CD4-positive, alpha-beta T cell treated with Interleukin-2 at 100 ng/mL for 4 hours (primary cell): ENCODE measurements around the gene NUP210.

Experiments used
- DNase-seq: peaks from one replicate; pipeline ENCODE4 v3.0.0-alpha.2; 2020; ENCODE audit warnings: low spot score

Gene NUP210

DNA sequence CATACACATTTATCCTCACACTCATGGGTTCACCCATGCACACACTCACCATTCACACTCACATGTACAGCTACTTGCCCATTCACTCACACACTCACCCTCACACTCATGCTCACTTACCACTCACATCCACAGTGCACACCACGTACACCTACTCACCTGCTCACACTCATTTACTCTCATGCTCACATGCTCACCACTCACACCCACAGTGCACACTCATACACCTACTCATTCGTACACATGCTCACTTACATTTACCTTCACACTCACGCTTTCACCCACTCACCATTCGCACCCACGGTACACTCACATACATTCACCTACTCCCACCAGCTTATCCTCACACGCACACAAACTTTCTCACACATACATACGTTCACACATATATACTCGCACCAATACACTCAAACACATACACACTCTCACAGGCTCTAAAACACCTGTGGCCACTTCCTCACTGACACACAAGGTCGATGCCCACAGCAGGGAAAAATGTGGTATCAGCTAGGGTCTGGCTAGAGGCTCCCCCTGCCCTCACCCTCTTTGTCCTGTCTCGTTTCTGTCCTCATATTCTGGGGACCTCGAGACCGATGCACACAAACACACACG lies 46.0 kb downstream of the NUP210 start:
- no peak for DNase-seq

DNA sequence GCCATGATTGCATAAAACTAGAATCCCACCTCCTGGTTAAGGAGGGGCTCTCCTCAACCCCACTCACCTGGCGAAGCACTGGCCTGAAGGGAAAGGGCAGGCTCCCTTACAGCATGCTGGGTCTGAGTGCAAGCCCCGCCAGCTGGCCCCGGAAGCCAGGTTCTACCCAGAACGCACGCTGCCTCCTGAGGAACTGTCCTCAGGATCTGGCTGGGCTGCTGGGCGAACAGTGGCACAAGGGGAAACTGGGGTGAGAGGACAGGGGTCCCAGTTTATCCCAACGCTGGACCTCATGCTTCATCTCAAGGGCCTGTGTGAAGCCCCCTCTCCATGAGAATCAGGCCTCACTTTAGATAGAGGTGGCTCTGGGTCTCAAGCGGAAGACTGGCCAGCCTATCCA lies 47.5 kb downstream of the NUP210 start:
- DNase-seq, result no peak

DNA sequence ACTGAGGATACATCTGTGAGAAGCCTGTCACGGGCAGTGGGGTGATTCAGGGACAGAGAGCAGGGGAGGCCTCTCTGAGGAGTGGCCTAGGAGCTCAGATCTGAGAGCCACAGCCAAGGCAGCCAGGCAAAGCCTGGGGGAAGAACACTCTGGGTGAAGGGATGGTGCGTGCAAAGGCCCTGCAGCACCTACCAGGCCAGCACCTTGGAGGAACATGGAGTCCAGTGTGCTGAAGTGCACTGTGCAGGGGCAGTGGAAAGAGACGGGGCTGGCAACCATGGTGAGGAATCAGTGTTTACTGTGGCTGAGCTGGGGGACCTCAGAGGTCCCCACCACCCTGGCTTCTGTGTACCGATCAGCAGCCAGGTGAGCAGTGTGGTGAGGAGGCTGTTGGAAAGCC lies 48.0 kb downstream of the NUP210 start:
- no peak for DNase-seq

DNA sequence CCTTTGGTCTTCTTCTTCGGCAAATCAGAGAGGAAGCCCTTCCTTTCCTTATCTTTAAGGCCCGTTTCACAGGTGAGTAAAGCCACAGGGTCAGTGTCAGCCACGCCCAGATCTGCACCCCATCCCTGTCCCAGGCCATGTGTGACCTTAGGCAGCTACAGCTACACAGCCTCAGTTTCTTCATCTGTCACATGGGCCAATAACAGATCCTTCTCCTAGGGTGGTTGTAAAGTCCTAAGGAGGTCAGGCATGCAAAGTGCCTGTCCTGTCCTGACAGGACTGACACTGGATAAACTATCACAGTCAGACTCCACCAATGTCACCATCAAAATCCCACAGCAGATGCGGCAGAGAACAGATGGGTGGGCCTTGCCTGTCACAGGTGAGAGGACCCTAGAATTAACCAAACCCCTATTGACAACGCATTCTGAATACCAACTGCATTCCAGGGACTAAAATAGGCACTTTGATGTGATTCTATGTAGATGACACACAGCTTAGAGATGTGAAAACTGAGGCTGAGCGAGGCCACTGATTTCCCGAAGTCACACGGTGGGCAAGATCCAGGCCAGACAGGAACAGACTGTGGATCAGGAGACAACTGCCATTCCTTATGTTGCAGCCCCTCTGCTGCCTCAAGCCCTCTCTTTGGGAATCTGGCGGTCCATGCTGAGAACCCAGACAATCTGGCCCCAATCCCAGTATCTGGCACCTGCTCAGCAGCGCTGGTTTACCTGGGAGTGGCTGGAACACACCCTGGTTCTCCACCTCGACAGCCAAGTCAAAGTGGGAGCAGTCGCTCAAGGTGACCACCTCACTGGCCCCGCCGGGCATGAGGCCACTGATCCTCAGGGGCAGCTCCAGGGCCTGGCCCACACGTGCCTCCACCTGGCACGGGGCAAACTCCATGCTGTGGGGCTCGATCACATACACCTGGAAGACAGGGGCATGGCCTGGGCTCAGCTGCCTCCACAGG lies 48.7 kb downstream of the NUP210 start:
- no peak for DNase-seq

DNA sequence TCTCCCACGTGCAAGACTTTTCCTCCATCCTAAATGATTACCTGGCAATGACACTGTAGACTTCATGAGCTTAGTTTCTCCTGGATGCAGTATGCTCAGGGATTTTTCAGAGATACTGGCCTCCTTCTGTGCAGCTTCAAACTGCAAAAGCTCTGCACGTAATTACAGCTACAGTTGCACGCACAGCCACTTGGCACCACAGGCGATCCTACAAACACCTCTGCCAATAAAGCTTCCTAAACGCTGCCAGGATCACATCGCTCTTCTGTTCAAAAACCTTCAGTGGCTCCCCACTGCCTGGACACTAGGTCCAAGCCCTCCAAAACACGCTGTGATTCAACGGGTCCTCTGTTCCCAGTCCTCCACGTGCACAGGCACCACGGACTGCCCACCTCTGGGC lies 49.5 kb downstream of the NUP210 start:
- no peak for DNase-seq

DNA sequence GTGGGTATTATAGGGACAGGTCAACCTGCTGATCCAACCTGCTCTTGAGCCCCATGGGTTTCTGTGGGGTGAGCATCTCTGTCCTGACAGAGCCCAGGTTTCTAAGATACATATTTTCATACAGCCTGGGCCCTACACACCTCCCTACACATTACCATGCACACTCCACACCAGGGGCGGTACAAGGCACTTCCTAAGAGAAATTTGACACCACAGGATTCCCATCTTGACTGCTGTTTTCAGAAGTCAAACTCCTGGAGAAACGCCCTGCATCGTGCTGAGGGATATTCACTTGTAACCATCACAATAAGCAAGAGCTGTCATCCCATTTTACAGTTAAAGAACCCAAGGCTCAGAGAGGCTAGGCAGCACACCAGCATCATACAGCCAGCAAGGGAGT lies 50.1 kb downstream of the NUP210 start:
- DNase-seq, result no peak

DNA sequence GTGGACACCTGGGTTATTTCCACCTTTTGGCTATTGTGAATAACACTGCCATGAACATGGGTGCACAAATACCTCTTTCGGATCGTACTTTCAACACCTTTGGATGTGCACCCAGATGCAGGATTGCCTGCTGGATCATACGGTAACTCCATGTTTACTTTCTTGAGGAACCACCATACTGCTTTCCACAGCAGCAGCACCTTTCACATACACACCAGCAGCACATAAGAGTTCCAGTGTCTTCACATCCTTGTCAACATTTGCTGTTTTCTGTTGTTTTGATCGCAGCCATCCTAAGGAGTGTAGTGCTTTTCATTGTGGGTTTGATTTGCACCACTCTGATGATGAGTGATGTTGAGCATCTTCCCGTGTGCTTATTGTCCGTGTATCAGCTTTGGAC lies 51.3 kb downstream of the NUP210 start:
- DNase-seq, result no peak

DNA sequence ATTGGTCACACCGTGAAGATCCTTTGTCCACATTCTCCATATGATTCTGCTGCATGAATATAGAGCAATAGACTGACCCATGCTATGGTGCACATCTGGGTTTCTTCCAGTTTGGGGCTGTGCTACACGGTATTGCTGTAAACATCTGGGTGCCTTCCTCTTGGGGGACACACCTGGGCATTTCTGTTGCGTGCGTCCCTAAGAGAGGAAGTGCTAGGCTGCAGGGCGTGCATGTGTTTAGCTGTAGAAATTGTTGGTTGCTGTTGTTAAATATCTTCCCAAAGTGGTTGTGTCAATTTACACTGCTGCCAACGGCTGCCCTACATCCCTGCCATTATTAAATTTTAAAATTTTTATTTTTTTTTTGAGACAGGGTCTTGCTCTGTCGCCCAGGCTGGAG lies 52.4 kb downstream of the NUP210 start:
- DNase-seq, result no peak

DNA sequence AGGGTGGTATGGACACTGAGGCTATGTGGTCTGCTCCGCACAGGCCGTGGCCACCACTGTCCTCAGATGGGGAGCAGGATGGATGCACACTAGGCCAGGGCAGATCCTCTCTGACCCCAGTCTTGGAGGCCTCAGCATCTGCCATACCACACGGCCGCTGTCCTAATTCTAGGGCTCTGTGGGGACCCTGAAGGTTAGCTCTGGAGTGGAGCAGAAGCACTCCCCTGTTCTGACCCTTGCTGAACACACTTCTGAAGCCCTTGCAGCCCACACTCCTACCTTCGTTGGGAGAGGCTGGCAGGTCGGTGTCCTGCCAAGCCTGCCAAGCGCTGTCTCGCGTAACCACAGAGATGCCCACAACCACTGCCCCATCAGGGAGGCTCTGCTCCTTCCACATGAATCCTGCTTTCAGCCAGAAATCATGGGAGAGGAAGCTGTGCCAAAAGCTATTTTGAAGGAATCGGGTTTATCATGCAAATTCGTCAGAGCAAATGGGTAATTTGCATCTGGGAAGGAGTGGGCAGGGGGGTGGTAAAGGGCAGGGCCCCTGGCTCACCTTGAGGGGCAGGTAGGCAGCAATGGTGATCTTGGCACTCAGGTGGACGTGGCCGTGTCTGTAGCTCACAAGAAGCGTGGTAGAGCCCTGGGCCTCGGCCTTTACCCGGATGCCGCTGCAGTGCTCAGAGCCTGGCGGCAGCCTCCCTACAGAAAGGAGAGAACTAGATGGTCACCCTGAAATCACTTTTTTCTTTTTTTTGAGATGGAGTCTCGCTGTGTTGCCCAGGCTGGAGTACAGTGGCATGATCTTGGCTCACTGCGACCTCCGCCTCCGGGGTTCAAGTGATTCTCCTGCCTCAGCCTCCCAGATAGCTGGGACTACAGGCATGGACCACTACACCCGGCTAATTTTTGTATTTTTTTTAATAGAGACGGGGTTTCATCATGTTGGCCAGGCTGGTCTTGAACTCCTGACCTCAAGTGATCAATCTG lies 54.4 kb downstream of the NUP210 start:
- no peak for DNase-seq

DNA sequence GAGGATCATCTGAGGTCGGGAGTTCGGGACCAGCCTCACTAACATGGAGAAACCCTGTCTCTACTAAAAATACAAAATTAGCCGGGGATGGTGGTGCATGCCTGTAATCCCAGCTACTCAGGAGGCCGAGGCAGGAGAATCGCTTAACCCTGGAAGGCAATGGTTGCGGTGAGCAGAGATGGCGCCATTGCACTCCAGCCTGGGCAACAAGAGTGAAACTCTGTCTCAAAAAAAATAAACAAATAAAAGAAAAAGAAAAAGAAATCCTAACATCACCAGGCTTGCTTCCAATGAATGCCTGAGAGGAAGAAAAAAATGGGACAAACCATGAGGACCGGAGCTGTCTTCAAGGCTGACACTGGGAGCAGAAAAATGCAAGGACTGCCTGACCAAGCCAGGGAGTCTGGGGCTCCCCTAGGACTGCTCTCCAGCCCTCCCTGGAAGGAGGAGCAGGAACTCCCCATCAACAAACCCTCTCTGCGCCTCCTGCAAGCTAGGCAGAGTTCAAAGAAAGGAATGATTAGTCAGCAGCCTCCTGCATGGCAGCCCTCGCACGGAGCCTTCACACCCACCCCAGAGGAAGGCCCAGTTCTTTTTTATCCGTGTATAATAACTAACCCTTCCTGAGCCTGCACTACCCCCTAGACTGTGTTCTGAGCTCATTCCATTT lies 55.4 kb downstream of the NUP210 start:
- no peak for DNase-seq

DNA sequence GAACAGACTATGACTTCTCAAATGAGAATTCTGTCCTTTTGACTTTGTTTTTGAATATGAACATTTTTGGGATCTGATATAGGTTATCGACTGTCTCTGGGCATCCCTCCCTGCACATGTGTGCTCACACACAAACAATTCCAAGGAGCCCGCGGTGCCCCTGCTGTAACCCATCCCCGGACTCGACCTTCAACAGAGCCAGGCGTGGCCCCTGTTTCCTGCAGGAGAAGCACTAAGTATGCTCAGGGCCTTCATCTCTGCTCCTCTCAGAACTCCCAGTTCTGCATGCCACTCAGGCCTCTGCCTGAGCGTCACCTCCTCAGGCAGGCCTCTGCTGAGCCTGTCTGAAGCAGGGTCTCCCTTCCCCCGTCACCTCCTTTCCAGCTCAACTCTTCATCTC lies 57.6 kb downstream of the NUP210 start:
- no peak for DNase-seq

DNA sequence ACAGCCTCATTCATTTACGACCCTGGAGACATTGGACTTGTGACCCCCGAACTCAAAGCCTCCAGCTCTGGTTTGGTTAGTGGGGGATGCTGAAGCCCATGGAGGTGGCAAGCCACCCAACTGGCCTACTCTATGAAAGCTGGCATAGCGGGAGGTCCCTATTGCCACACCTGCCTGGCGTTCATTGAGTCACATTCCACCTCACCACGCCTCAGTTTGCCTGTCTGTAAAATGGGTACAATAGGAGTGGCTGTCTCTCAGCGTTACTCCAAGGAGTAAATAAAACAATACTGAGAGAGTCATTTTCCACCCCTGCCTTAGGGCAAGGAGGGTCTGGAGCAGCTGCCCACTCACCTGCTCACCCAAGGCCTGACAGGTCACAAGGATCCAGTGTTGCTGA lies 60.2 kb downstream of the NUP210 start:
- no peak for DNase-seq

DNA sequence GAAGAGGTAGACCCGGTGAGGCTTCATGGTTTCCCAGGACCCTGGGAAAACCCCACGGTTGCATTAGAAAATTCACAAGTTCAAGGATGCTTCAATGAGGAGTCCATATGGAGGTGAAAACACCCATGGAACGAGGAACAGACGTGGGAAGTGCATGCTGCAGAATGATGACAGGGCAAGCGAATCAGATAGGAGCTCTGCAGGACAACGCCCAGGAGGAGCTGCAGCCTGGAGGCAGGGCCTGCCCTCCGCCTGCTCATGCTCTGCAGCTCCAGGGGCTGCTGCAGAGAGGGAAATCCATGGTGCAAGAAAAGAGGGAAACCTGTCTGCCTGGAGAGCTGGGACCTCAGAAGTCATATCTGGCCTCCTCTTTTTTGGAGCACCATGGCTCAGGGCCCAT lies 61.5 kb downstream of the NUP210 start:
- no peak for DNase-seq

DNA sequence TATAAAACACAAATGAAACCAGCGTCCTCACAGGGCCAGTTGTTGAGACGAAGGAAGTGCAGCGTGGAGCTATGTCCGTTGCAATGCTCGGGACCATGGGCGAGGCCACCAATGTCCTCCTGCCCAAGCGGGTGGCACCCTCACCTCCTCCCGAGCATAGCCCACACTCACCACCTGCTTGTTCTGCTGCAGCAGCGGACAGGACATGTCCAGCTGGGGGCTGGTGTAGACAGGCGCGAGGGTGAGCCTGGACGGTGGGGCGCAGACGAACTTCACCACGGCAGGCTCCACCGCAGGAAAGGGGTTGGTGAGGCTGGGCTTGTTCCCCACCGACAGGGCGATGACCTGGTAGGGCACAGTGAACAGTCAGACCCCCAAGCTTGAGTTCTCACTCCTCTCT lies 62.1 kb downstream of the NUP210 start:
- DNase-seq, result no peak

DNA sequence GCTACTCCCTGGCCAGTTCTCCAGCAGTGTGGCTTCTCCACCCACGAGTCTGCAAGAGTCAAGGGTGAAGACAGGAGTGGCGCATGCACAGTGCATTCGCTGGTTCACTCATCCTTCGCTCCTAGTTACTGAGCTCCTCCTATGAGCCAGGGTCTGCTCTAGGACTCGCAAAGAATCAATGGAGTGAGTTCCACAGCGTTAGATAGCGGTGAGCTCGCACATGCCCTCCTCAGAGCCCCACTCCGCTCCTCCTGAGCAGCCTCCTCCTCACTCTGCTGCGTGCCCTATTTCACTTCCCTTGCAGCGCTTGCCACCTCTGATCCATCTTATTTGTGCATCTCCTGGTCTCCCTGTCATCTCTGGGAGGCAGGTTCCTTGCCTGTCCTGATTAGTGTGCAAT lies 63.0 kb downstream of the NUP210 start:
- DNase-seq, result no peak

DNA sequence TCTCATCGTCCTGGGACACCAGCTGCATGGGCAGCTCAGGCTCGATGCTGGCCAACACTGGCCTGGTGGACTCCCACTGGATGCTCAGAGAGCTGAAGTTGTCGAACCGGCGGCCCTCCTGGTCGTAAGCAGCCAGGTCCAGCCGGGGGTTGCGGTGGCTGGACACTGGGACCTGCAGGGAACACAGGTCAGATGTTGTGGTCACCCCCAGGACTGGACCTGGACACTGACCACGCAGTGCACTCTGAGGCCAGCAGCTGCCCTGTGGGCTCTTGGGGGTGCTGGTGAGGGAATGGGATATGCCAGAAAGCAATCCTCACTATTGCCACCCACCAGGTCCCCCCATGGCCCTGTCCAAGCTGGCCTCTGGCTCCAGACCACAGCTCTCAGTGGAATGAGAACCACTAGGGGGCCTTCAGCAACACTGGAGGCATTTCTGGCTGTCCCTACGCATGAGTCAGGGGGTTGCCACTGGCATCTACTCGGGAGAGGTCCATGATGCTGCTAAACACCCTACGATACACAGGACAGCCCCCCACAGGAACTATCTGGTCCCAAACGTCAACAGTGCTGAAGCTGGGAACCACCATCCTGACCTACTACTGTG lies 66.1 kb downstream of the NUP210 start:
- DNase-seq, result no peak

DNA sequence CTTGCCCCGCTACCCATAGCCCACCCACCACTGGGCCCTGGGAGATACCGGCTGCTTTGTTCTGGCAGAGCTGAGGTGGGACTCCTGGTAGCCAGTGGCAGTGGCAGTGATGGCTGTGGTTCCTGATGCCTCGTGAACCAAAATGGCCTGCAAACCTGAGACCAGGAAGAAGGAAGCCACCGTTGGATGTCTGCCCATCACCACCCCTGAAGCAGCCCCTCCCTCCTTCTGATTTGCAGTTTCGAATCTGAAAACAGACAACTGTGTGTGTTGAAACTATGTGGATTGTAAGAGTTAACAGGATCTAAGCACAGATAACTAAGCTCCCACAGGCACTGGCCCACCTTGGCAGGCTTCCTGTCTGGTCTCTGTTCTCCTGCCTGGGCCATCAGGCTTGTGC lies 66.6 kb downstream of the NUP210 start:
- no peak for DNase-seq

DNA sequence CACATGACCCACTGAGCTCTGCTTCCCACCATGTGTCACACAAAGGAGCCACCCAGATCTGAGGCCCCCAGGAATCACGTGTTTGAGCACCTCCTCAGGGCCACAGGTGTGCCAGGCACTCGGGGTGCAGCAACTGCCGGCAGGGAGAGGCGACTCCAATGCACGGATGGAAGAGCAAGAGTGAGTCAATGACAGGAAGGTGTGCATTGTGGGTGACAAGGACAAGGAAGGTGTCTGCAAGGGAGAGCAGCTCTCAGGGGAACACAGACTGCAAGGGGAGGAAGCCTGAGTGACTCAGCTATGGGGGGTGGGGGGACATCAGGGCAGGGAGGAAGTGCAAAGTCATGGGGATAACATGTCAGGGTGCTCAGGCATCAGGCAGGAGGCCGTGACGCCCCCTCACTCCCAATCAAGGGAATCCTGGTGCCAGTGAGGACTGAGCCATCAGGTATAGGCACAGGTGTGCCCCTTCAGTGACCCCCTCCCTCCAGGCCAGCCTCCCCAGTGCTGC lies 67.4 kb downstream of the NUP210 start:
- DNase-seq, result peak; percentile 18

DNA sequence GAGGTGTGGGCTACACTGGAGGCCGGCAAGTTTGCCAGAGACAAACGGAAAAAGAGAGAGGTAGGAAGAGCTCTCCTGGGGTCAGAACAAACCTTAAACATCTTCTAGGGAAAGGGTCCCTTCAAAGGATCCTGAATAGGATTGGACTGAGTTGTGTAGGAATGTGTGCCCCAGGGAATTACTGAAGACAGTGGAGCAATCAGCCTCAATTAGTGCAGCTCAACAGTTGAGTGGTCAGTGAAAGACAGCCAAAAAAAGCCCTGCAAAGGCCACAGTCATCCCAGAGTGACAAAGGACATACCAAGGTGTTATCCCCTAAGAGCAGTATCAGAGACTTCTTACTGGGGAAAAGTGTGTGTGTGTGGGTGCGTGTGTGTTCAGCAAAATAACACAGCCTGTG lies 70.3 kb downstream of the NUP210 start:
- no peak for DNase-seq

DNA sequence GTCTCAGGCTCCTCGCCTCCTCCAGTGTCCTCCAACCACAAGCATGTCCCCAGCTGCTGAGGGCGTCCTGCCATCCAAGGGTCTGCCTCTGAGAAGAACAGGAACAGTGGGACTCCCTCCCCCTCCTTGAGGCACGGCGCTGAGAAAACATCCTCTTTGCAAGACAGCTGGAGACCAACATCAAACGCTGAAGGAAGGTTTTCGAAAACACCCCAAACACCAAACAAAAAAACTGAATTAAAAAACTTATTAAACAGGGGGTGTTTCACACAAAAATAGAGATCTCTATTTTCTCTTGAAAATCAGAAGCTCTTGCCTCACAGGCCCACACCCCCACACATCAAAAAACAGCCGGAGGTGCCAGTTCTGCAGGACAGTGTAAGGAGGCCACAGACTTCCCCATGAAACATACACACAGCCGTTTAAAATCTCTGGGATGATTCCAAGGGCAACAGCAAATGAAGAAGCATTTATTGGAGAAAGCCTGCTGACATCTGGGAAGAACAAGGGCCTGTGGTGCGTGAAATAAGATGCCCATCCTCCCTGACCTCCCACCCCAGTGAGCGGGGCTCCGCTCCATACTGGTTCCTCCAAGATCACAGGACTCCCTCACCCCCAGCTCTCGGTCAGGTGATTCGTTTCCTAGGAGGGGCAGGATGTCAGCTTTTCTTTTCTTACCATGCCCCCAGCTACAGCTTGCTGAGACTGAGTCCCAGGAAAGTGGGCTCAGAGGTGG lies 71.3 kb downstream of the NUP210 start:
- DNase-seq, result no peak

DNA sequence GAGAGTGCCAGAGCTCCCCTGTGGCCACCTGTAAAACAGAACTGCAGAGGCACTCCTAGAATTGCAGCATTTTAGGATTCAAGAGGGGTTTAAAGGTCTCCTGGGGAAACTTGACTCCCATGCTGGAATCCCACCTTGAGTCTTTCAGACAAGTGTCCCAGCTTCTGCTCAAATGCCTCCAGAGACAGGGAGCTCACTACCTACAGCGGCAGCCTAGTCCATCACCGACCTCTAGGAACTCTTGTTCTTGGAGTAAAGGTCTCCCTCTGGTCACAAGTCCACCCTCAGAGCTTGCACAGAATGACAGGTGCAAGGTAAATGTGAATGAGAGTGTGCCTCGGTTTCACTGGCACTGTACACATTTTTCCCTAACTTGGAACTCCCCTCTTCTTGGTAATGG lies 72.0 kb downstream of the NUP210 start:
- no peak for DNase-seq
